ENCODE results near the gene PSD. TPM values are rescaled to one million over a fixed set of nuclear protein-coding genes. Genes with fewer than 3 reads are reported as not detected.

The PSD gene
- total and polyA plus RNA-seq, 10 of the 15 experiments (the other 5 are each of a cell fraction or from before 2014, with no cell fraction given): 0.11 to 2.0 (median 0.49) TPM; not detected in 2

DNA sequence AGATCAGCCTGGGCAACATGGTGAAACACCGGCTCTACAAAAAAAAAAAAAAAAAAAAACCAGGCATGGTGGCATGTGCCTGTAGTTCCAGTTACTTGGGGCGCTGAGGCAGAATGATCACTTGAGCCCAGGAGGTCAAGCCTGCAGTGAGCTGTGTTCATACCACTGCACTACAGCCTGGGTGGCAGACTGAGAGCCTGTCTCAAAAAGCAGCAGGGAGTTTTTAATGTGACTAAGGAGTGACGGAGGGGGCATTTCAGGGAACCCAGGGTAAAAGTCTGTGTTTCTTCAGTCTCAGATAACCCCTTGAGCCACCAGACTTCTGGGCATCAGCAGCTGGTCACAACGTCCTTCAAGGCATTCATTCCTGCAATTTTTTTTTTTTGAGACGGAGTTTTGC is 34.9 kb upstream of the PSD start:
- Histone ChIP-seq H3K4me3 (no peak overlapping the region), H3K27me3 (replicated peaks in 1 of 2; ENCODE audit: control insufficient read depth in 2 of 2, insufficient read depth in 2 of 2, low read length in 1 of 2) (no peaks in the 10 kb centered on the region), H3K36me3 (ENCODE audit: control insufficient read depth in 2 of 2, insufficient read depth in 2 of 2, low read length in 1 of 2) (no peaks in the 10 kb centered on the region; a peak in 1 of 4 replicates), H3K27ac (ENCODE audit: control insufficient read depth, insufficient read depth) (no peak overlapping the region), H3K4me2 (ENCODE audit: control insufficient read depth, insufficient read depth) (no peak overlapping the region), H3K79me2 (ENCODE audit: control insufficient read depth, insufficient read depth, low read length) (peaks cover 21% of the 10 kb centered on the region), H2AFZ (ENCODE audit: control insufficient read depth, low read depth, low read length) (no peak overlapping the region), H3K4me1 (ENCODE audit: control insufficient read depth, insufficient read depth, low read length) (peaks cover 18% of the 10 kb centered on the region), H3K9me3 (replicated peaks; ENCODE audit: control insufficient read depth, insufficient read depth, low read length) (no peaks in the 10 kb centered on the region), H3K9ac (ENCODE audit: control insufficient read depth, insufficient read depth, low read length) (no peak overlapping the region), H4K20me1 (ENCODE audit: control insufficient read depth, insufficient read depth) (no peaks in the 10 kb centered on the region)
- RAD21 ChIA-PET (ENCODE audit: unreplicated experiment): interaction anchor here (0.6 kb wide), 1 partner anchor 59 kb away, joined by 7 read pairs; no protein-coding TSS in a partner anchor
- POLR2A ChIA-PET: interaction anchor here (1.0 to 6.1 kb wide), 3 partner anchors 8 to 59 kb away, joined by 4 to 69 read pairs (median 44); partner anchors contain the start of gene NFKB2
- CTCF ChIA-PET: interaction anchor here (0.7 to 4.0 kb wide), 4 partner anchors 32 to 223 kb away, joined by 3 to 21 read pairs (median 4); partner anchors contain the start of gene FBXL15
- ATAC-seq (no peak), FAIRE-seq (no peak), DNase-seq (ENCODE audit: low read depth, low spot score) (no peak)
- intact Hi-C loops (cut with micrococcal nuclease; ENCODE audit: unreplicated experiment) (no loop called here), in situ Hi-C loops (cut with MboI) (no loop called here)
- WGBS (ENCODE audit: insufficient coverage, insufficient replicate concordance, low lambda C conversion rate, missing lambda C conversion rate): 83% methylated on average over 4 of the region's 5 CpGs
- SMC1A ChIA-PET (ENCODE audit: uncharacterized antibody, unreplicated experiment): interaction anchor here (0.6 to 1.0 kb wide), 3 partner anchors 17 to 630 kb away, joined by 3 read pairs; no protein-coding TSS in a partner anchor
- BruUV-seq (replicated peaks): no TSS peak
- TF ChIP-seq KDM1A (IDR thresholded peaks at IDR 0.05; ENCODE audit: borderline replicate concordance) (no peak), HDGF (IDR thresholded peaks at IDR 0.05) (no peak), CHD2 (IDR thresholded peaks at IDR 0.05; ENCODE audit: borderline replicate concordance, low read depth, low read length) (no peak), CREM (IDR thresholded peaks at IDR 0.05; ENCODE audit: low read depth) (no peak), ASH2L (IDR thresholded peaks at IDR 0.05; ENCODE audit: borderline replicate concordance, low read depth) (no peak), BCL11A (IDR thresholded peaks at IDR 0.05; ENCODE audit: low read depth, low read length) (no peak), PML (IDR thresholded peaks at IDR 0.05; ENCODE audit: low read length) (no peak), RBBP5 (conservative IDR thresholded peaks at IDR 0.05) (no peak), POLR2AphosphoS5 (IDR thresholded peaks at IDR 0.05; ENCODE audit: low read length) (no peak)
- TF ChIP-seq, protein P1, sequence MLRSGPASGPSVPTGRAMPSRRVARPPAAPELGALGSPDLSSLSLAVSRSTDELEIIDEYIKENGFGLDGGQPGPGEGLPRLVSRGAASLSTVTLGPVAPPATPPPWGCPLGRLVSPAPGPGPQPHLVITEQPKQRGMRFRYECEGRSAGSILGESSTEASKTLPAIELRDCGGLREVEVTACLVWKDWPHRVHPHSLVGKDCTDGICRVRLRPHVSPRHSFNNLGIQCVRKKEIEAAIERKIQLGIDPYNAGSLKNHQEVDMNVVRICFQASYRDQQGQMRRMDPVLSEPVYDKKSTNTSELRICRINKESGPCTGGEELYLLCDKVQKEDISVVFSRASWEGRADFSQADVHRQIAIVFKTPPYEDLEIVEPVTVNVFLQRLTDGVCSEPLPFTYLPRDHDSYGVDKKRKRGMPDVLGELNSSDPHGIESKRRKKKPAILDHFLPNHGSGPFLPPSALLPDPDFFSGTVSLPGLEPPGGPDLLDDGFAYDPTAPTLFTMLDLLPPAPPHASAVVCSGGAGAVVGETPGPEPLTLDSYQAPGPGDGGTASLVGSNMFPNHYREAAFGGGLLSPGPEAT (IDR thresholded peaks at IDR 0.05; ENCODE audit: low read depth): no peak

All from GM12878 (cell line).